NCI-H2227 treated with DMSO at 0.1 percent for 48 hours (cell line): Measurements from ENCODE around the gene DSN1.

Experiments used
- DNase-seq: peaks from one replicate; lab custom pipeline; 2025; lab: John Stamatoyannopoulos, UW

The DSN1 gene

GRCh38 chr20:36754656-36755222 lies 18.8 kb downstream of the DSN1 start:
- peak; percentile 47 for DNase-seq

- no peak for DNase-seq
Observed at GRCh38 chr20:36752582-36752981, 21.0 kb downstream of the DSN1 start.

- DNase-seq = peak; percentile 93
Observed at GRCh38 chr20:36745927-36746659, 27.5 kb downstream of the DSN1 start, which contains the start of gene NDRG3. TSS of gene NDRG3 (minus strand) at chr20:36746090. CDS start at chr20:36721735, 24,355 bp downstream.

GRCh38 chr20:36745234-36745926 lies 28.2 kb downstream of the DSN1 start:
- no peak for DNase-seq

GRCh38 chr20:36744764-36745191 lies 28.8 kb downstream of the DSN1 start:
- DNase-seq = no peak

- no peak for DNase-seq
Observed at GRCh38 chr20:36744243-36744642, 29.3 kb downstream of the DSN1 start.

GRCh38 chr20:36742558-36742957 lies 31.0 kb downstream of the DSN1 start:
- DNase-seq = no peak

- no peak for DNase-seq
Observed at GRCh38 chr20:36741072-36741471, 32.5 kb downstream of the DSN1 start.

GRCh38 chr20:36737183-36737499 lies 36.4 kb downstream of the DSN1 start:
- no peak for DNase-seq

GRCh38 chr20:36736451-36737182 lies 36.9 kb downstream of the DSN1 start:
- peak; percentile 27 for DNase-seq

- no peak for DNase-seq
Observed at GRCh38 chr20:36732456-36732855, 41.1 kb downstream of the DSN1 start.

GRCh38 chr20:36728986-36729385 lies 44.6 kb downstream of the DSN1 start:
- DNase-seq = no peak

GRCh38 chr20:36726168-36726567 lies 47.4 kb downstream of the DSN1 start:
- DNase-seq = no peak

GRCh38 chr20:36720510-36720909 lies 53.1 kb downstream of the DSN1 start:
- DNase-seq = no peak

GRCh38 chr20:36717657-36718056 lies 55.9 kb downstream of the DSN1 start:
- DNase-seq = no peak

GRCh38 chr20:36717021-36717420 lies 56.5 kb downstream of the DSN1 start:
- DNase-seq = no peak

- no peak for DNase-seq
Observed at GRCh38 chr20:36712775-36713174, 60.8 kb downstream of the DSN1 start.

GRCh38 chr20:36709126-36709525 lies 64.4 kb downstream of the DSN1 start:
- DNase-seq = no peak

- DNase-seq = no peak
Observed at GRCh38 chr20:36703530-36703929, 70.0 kb downstream of the DSN1 start.
